ENCODE data around the gene CGB8. TPM values are rescaled to one million over a fixed set of nuclear protein-coding genes. Genes with fewer than 3 reads are reported as not detected.

Gene CGB8
- polyA plus RNA-seq, 2 of the 4 experiments (the other 2 are of a cell fraction), result 0.63 to 2.7 TPM

- no peak for ATAC-seq
- H3K4me3 ChIP-seq, result no peak overlapping the region
- ChIA-PET POLR2A (no interaction called here), CTCF (interaction anchor here (1.5 to 21.8 kb wide), 3 partner anchors 10 to 40 kb away, joined by 6 to 408 read pairs (median 8); partner anchors contain the start of genes GYS1 and RUVBL2)
- no peak for DNase-seq (ENCODE audit: low read depth in 1 of 2, low spot score in 1 of 2)
- WGBS (ENCODE audit: missing lambda C conversion rate), result 95% methylated on average over 23 of the region's 29 CpGs
- H3K4me2 ChIP-seq, result no peak overlapping the region
- FAIRE-seq, result no peak
- H3K27ac ChIP-seq, result no peak overlapping the region
- TF ChIP-seq HOXA7 (CRISPR knock-in tag; IDR thresholded peaks at IDR 0.05) (no peak), HOXB13 (CRISPR knock-in tag; IDR thresholded peaks at IDR 0.05; ENCODE audit: low read depth) (no peak), CBX8 (IDR thresholded peaks at IDR 0.05) (no peak), JUN (IDR thresholded peaks at IDR 0.05) (no peak), EP300 (IDR thresholded peaks at IDR 0.05) (no peak), CHD2 (IDR thresholded peaks at IDR 0.05; ENCODE audit: low read length, partially characterized antibody) (no peak), EHMT2 (IDR thresholded peaks at IDR 0.05; ENCODE audit: low read depth) (no peak)
- TF ChIP-seq, protein P1, sequence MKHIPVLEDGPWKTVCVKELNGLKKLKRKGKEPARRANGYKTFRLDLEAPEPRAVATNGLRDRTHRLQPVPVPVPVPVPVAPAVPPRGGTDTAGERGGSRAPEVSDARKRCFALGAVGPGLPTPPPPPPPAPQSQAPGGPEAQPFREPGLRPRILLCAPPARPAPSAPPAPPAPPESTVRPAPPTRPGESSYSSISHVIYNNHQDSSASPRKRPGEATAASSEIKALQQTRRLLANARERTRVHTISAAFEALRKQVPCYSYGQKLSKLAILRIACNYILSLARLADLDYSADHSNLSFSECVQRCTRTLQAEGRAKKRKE (CRISPR knock-in tag; IDR thresholded peaks at IDR 0.05; ENCODE audit: low read depth), result no peak
- TF ChIP-seq, protein P2, sequence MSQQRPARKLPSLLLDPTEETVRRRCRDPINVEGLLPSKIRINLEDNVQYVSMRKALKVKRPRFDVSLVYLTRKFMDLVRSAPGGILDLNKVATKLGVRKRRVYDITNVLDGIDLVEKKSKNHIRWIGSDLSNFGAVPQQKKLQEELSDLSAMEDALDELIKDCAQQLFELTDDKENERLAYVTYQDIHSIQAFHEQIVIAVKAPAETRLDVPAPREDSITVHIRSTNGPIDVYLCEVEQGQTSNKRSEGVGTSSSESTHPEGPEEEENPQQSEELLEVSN (IDR thresholded peaks at IDR 0.05; ENCODE audit: borderline replicate concordance, low read depth), result no peak
- peaks cover 14% of the 10 kb centered on the region; the same call in 2 of the 3 replicates for H3K4me1 ChIP-seq
- no peaks in the 10 kb centered on the region for H3K9me3 ChIP-seq
Measured at GRCh38 chr19:49016067-49016839, 32.7 kb downstream of the CGB8 start.

DNA sequence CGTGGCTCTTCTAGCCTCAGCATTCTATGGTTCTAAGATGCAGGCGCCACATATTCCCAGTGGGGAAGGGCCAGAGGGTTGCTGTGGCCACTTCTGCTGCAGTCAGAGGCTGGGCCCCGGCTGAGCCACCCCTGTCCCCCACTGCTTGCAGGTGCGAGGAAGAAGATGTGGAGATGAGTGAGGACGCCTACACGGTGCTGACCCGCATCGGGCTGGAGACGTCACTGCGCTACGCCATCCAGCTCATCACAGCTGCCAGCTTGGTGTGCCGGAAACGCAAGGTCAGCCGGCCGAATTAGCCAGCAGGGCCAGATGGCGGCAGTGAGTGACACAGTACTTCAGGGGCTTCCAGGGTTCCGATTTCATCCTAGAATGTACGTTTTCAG is 34.0 kb downstream of the CGB8 start:
- no peak overlapping the region for H3K4me2 ChIP-seq
- ChIA-PET CTCF (interaction anchor here (1.5 to 21.8 kb wide), 4 partner anchors 19 to 60 kb away, joined by 3 to 408 read pairs (median 8); partner anchors contain the start of genes GYS1 and RUVBL2), POLR2A (no interaction called here)
- no peak for ATAC-seq
- no peak for TF ChIP-seq KDM1A (IDR thresholded peaks at IDR 0.05; ENCODE audit: low read depth)
- H3K4me3 ChIP-seq, result no peak overlapping the region
- H3K4me1 ChIP-seq, result peaks cover 14% of the 10 kb centered on the region; the same call in 2 of the 3 replicates
- DNase-seq (ENCODE audit: low read depth in 1 of 2, low spot score in 1 of 2), result no peak
- H3K27ac ChIP-seq, result no peak overlapping the region
- FAIRE-seq, result no peak
- 88% methylated on average over 18 of the region's 18 CpGs for WGBS (ENCODE audit: missing lambda C conversion rate)
- no peaks in the 10 kb centered on the region for H3K9me3 ChIP-seq

- ChIA-PET POLR2A (no interaction called here), CTCF (interaction anchor here (1.2 to 21.8 kb wide), 8 partner anchors 10 to 74 kb away, joined by 3 to 408 read pairs (median 4); partner anchors contain the start of genes GYS1 and RUVBL2)
- no peak overlapping the region for H3K27ac ChIP-seq
- WGBS (ENCODE audit: missing lambda C conversion rate), result 92% methylated on average over 32 of the region's 32 CpGs
- ATAC-seq (no peak), DNase-seq (ENCODE audit: low read depth in 1 of 2, low spot score in 1 of 2) (no peak), FAIRE-seq (no peak)
- no peak for TF ChIP-seq RFX5 (IDR thresholded peaks at IDR 0.05)
- no peak for TF ChIP-seq HOXB13 (CRISPR knock-in tag; IDR thresholded peaks at IDR 0.05; ENCODE audit: low read depth)
- no peak for TF ChIP-seq NR3C1 (IDR thresholded peaks at IDR 0.05)
- TF ChIP-seq CHD2 (IDR thresholded peaks at IDR 0.05; ENCODE audit: low read length, partially characterized antibody), result no peak
- no peak for TF ChIP-seq ZNF302 (CRISPR knock-in tag; IDR thresholded peaks at IDR 0.05)
- H3K9me3 ChIP-seq, result no peaks in the 10 kb centered on the region
- H3K4me2 ChIP-seq, result no peak overlapping the region
- H3K4me3 ChIP-seq, result no peak overlapping the region
- peaks cover 10% of the 10 kb centered on the region; the same call in 2 of the 3 replicates for H3K4me1 ChIP-seq
Measured at GRCh38 chr19:49014123-49014869, 34.6 kb downstream of the CGB8 start.

GRCh38 chr19:49011194-49011593 is 37.7 kb downstream of the CGB8 start:
- POLR2A ChIA-PET, result no interaction called here
- FAIRE-seq, result no peak
- Histone ChIP-seq H3K27ac (no peak overlapping the region), H3K9me3 (no peaks in the 10 kb centered on the region), H3K4me1 (no peaks in the 10 kb centered on the region), H3K4me3 (no peak overlapping the region), H3K4me2 (no peak overlapping the region)
- DNase-seq (ENCODE audit: low read depth in 1 of 2, low spot score in 1 of 2), result no peak
- WGBS (ENCODE audit: missing lambda C conversion rate), result 89% methylated on average over 17 of the region's 17 CpGs
- no peak for ATAC-seq
- no peak for TF ChIP-seq SMC3 (IDR thresholded peaks at IDR 0.05)
- TF ChIP-seq ZSCAN20 (CRISPR knock-in tag; IDR thresholded peaks at IDR 0.05), result no peak
- TF ChIP-seq, protein P1 (CRISPR knock-in tag; IDR thresholded peaks at IDR 0.05; ENCODE audit: low read depth), result no peak
- no peak for TF ChIP-seq EP300 (IDR thresholded peaks at IDR 0.05)
- no peak for TF ChIP-seq CBX2 (IDR thresholded peaks at IDR 0.05; ENCODE audit: borderline replicate concordance, low read depth)
- TF ChIP-seq EHF (CRISPR knock-in tag; IDR thresholded peaks at IDR 0.05), result no peak
- TF ChIP-seq, protein P3, sequence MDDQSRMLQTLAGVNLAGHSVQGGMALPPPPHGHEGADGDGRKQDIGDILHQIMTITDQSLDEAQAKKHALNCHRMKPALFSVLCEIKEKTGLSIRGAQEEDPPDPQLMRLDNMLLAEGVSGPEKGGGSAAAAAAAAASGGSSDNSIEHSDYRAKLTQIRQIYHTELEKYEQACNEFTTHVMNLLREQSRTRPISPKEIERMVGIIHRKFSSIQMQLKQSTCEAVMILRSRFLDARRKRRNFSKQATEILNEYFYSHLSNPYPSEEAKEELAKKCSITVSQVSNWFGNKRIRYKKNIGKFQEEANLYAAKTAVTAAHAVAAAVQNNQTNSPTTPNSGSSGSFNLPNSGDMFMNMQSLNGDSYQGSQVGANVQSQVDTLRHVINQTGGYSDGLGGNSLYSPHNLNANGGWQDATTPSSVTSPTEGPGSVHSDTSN (IDR thresholded peaks at IDR 0.05), result no peak
- no peak for TF ChIP-seq HES2 (IDR thresholded peaks at IDR 0.05)
- TF ChIP-seq HEYL (CRISPR knock-in tag; IDR thresholded peaks at IDR 0.05), result no peak
- TF ChIP-seq ZFP36 (IDR thresholded peaks at IDR 0.05; ENCODE audit: borderline replicate concordance, partially characterized antibody), result no peak
- no peak for TF ChIP-seq TFCP2L1 (CRISPR knock-in tag; IDR thresholded peaks at IDR 0.05)
- CTCF ChIA-PET, result interaction anchor here (1.5 to 21.8 kb wide), 2 partner anchors 16 to 40 kb away, joined by 3 to 408 read pairs; partner anchors contain the start of genes GYS1 and RUVBL2

Measured in A549 (cell line).